Measurements from ENCODE around the gene DDX4. TPM values are rescaled to one million over a fixed set of nuclear protein-coding genes. Genes with fewer than 3 reads are reported as not detected.

The DDX4 gene
- total RNA-seq, 1 donor from 2014 or later, result not detected

- H3K36me3 ChIP-seq, result no peaks in the 10 kb centered on the region
- ATAC-seq, result no peak
- DNase-seq, result no peak
- intact Hi-C loops (cut with DNase I), result no loop called here
- TF ChIP-seq, protein P1, sequence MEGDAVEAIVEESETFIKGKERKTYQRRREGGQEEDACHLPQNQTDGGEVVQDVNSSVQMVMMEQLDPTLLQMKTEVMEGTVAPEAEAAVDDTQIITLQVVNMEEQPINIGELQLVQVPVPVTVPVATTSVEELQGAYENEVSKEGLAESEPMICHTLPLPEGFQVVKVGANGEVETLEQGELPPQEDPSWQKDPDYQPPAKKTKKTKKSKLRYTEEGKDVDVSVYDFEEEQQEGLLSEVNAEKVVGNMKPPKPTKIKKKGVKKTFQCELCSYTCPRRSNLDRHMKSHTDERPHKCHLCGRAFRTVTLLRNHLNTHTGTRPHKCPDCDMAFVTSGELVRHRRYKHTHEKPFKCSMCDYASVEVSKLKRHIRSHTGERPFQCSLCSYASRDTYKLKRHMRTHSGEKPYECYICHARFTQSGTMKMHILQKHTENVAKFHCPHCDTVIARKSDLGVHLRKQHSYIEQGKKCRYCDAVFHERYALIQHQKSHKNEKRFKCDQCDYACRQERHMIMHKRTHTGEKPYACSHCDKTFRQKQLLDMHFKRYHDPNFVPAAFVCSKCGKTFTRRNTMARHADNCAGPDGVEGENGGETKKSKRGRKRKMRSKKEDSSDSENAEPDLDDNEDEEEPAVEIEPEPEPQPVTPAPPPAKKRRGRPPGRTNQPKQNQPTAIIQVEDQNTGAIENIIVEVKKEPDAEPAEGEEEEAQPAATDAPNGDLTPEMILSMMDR (IDR thresholded peaks at IDR 0.05), result no peak
- no peak overlapping the region for H3K27ac ChIP-seq
- H3K4me3 ChIP-seq, result no peak overlapping the region
- H3K4me1 ChIP-seq, result no peaks in the 10 kb centered on the region
- no peaks in the 10 kb centered on the region for H3K9me3 ChIP-seq
- no peaks in the 10 kb centered on the region for H3K27me3 ChIP-seq
These were observed 5.3 kb upstream of the DDX4 start for GRCh38 chr5:55732585-55732984.

- Histone ChIP-seq H3K4me3 (no peak overlapping the region), H3K27ac (no peak overlapping the region), H3K36me3 (no peaks in the 10 kb centered on the region), H3K9me3 (no peaks in the 10 kb centered on the region), H3K4me1 (no peaks in the 10 kb centered on the region), H3K27me3 (no peaks in the 10 kb centered on the region)
- TF ChIP-seq, protein P1 (IDR thresholded peaks at IDR 0.05), result no peak
- no peak for ATAC-seq
- DNase-seq, result no peak
- intact Hi-C loops (cut with DNase I), result no loop called here
These were observed 3.2 kb upstream of the DDX4 start for GRCh38 chr5:55734658-55735057.

DNA sequence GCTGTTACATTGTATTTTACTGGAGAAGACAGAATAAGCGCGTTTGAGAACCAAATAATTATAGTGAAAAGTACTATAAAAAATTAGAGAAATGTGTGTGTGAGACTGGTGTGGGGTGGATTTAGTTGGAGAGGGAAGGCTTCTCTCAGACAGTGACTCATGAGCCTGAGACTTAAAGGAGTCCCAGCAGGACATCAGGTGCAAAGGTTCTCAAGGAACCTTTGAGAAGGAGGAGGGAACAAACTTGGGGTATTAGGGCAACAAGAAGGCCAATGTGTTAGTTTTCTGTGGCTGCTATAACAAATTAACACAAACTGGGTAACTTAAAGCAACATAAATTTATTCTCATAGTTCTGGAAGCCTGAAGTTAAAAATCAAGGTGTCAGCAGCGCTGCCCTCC lies 4.9 kb downstream of the DDX4 start:
- DNase-seq, result no peak
- no peak for ATAC-seq
- Histone ChIP-seq H3K4me1 (no peaks in the 10 kb centered on the region), H3K4me3 (no peak overlapping the region), H3K27me3 (no peaks in the 10 kb centered on the region), H3K36me3 (no peaks in the 10 kb centered on the region), H3K9me3 (no peaks in the 10 kb centered on the region), H3K27ac (no peak overlapping the region)
- TF ChIP-seq, protein P1 (IDR thresholded peaks at IDR 0.05), result no peak
- intact Hi-C loops (cut with DNase I), result no loop called here

GRCh38 chr5:55747778-55748318 lies 10.0 kb downstream of the DDX4 start:
- no peaks in the 10 kb centered on the region for H3K36me3 ChIP-seq
- intact Hi-C loops (cut with DNase I), result no loop called here
- H3K27ac ChIP-seq, result no peak overlapping the region
- DNase-seq (no peak), ATAC-seq (no peak)
- H3K9me3 ChIP-seq, result no peaks in the 10 kb centered on the region
- H3K27me3 ChIP-seq, result no peaks in the 10 kb centered on the region
- no peaks in the 10 kb centered on the region for H3K4me1 ChIP-seq
- H3K4me3 ChIP-seq, result no peak overlapping the region
- TF ChIP-seq, protein P1 (IDR thresholded peaks at IDR 0.05), result no peak

DNA sequence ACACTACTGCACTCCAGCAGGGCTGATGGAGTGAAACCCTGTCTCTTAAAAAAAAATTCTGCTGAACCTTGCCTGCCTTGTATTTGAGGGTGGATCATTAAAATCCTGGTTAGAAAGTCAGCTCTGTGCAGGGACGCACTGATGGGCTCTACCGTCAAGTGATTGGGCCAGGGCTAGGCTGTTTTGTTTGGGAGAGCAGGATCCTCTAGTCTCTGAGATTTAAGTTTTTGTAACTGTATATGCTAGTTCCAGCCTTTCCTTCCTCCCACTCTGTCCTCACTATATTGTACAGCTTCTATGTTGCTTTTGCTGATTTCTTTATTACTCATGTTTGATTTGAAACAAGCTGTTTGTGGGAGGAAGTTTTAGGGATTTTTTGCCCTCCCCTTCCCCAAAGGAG lies 11.5 kb downstream of the DDX4 start:
- intact Hi-C loops (cut with DNase I), result no loop called here
- no peak for ATAC-seq
- TF ChIP-seq, protein P1 (IDR thresholded peaks at IDR 0.05), result no peak

DNA sequence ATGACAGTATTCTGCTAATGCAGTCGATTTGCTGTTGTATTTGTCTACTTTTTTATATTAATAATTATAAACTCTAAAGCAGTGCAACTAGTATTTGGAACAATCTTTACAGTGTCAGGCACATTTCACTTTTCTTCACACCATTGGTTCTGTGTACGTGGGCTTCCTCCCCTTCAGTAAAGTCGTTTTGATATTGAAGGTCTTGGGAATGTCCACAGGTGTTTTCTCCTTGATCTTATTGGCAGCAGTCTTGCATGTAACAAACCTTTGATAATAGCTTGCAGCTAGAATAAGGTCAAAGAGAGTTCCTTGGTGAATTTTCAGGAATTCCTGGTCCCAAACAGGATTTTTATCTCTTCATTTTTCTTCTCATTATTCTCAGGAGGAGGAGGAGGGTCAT lies 12.2 kb downstream of the DDX4 start:
- H3K36me3 ChIP-seq, result no peaks in the 10 kb centered on the region
- ATAC-seq (no peak), DNase-seq (no peak)
- H3K27me3 ChIP-seq, result no peaks in the 10 kb centered on the region
- H3K27ac ChIP-seq, result no peak overlapping the region
- TF ChIP-seq, protein P1 (IDR thresholded peaks at IDR 0.05), result no peak
- H3K4me1 ChIP-seq, result no peaks in the 10 kb centered on the region
- H3K4me3 ChIP-seq, result no peak overlapping the region
- intact Hi-C loops (cut with DNase I), result no loop called here
- H3K9me3 ChIP-seq, result no peaks in the 10 kb centered on the region

More for the DNA sequence above, 11.5 kb downstream of the DDX4 start:
- H3K4me1 ChIP-seq, result no peaks in the 10 kb centered on the region
- no peaks in the 10 kb centered on the region for H3K9me3 ChIP-seq
- DNase-seq, result no peak
- no peak overlapping the region for H3K4me3 ChIP-seq
- no peak overlapping the region for H3K27ac ChIP-seq
- H3K27me3 ChIP-seq, result no peaks in the 10 kb centered on the region
- no peaks in the 10 kb centered on the region for H3K36me3 ChIP-seq

All from upper lobe of right lung (tissue), 1 donor.